Measurements from ENCODE around the gene SUSD6.
"Not testable (repeated sequence)": the region's sequence is repeated elsewhere in the genome, so short reads cannot be mapped to it uniquely, and the experiment has no call there.

Gene SUSD6

DNA sequence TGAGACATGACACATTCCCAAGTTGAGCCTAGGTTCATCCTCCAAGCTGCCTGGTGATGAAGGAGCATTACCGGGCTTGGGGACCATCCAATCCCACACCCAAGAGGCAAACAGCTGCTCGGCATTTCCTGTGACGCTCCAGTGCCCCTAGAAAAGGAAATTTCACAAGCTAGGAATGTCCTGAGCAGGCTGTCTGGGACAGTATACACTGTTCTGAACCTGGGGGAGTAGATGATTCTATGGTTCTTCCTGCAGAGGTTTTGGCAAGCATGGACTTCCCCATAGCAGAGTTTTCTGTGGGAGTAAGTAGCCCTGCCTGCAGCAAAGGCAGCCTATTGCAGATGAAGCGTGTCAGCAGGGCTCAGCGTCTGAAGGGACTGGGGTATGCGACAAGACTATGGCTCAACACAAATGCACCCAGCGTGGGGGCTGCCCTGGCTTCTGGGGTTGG is 108.1 kb downstream of the SUSD6 start:
- DNase-seq (ENCODE audit: low read depth) = peak; percentile 85
- H3K4me3 ChIP-seq (ENCODE audit: control insufficient read depth, low read depth, low read length) = no peak overlapping the region
- TF ChIP-seq, protein P1, sequence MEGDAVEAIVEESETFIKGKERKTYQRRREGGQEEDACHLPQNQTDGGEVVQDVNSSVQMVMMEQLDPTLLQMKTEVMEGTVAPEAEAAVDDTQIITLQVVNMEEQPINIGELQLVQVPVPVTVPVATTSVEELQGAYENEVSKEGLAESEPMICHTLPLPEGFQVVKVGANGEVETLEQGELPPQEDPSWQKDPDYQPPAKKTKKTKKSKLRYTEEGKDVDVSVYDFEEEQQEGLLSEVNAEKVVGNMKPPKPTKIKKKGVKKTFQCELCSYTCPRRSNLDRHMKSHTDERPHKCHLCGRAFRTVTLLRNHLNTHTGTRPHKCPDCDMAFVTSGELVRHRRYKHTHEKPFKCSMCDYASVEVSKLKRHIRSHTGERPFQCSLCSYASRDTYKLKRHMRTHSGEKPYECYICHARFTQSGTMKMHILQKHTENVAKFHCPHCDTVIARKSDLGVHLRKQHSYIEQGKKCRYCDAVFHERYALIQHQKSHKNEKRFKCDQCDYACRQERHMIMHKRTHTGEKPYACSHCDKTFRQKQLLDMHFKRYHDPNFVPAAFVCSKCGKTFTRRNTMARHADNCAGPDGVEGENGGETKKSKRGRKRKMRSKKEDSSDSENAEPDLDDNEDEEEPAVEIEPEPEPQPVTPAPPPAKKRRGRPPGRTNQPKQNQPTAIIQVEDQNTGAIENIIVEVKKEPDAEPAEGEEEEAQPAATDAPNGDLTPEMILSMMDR (IDR thresholded peaks at IDR 0.05; ENCODE audit: control insufficient read depth, insufficient read depth, low read depth, low read length, missing control alignments) = no peak

DNA sequence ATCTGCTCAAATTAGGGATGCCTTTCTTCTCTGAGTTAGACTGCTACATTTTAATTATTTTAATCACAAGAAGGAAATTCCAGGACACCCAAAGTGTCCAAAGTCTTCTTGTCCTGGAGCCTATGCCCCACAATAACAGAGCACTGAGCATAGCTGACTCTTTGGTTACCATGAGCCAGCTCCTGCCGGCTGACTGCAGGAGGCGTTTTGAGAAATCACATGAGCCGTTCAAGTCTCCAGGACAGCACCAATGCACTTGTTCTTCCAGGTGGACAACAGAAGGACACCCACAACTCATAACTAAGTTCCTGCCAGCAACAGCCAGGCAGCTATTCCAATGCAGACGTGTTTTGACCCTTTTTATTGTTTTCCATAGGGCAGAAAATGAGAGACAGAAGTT is 109.5 kb downstream of the SUSD6 start:
- TF ChIP-seq, protein P1 (IDR thresholded peaks at IDR 0.05; ENCODE audit: control insufficient read depth, insufficient read depth, low read depth, low read length, missing control alignments) = no peak
- DNase-seq (ENCODE audit: low read depth) = no peak
- no peak overlapping the region for H3K4me3 ChIP-seq (ENCODE audit: control insufficient read depth, low read depth, low read length)

DNA sequence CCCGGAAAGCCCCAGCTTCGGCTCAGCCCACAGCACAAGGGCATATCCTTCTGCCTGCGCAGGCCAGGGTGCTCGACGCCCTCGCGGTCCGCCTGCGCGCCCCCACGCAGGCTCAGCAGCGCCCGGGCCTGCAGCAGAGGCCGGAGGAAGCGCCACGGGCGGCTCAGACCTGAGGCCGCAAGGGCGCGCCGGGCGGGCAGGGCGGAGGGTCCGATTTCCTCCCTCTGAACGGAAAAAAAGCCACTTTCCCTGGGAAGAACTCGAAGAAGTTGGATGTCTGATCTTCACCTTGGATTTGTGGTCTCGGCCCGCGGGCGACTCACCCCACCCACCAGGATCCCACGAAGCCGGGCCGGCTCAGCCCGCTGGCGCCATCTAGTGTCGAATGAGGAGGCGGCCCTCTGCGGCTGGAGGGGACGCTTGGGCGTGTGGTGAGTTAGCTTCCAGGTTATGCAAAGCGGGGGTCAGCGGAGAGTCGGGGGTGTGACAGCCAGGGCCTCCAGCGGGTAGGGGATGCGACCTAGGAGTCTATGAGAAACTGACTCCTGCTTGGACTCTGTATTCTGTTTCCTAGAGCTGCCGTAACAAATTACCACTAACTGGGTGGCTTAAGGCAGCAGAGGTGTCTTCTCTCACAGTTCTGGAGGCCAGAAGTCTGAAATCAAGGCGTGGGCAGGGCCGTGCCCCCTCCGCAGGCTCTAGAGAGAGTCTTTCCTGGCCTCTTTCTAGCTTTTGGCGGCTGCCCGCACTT is 115.5 kb downstream of the SUSD6 start:
- H3K4me3 ChIP-seq (ENCODE audit: control insufficient read depth, low read depth, low read length) = peak overlapping the region; percentile 40
- TF ChIP-seq, protein P1 (IDR thresholded peaks at IDR 0.05; ENCODE audit: control insufficient read depth, insufficient read depth, low read depth, low read length, missing control alignments) = peak; percentile 99
- peak; percentile 7 for DNase-seq (ENCODE audit: low read depth)

DNA sequence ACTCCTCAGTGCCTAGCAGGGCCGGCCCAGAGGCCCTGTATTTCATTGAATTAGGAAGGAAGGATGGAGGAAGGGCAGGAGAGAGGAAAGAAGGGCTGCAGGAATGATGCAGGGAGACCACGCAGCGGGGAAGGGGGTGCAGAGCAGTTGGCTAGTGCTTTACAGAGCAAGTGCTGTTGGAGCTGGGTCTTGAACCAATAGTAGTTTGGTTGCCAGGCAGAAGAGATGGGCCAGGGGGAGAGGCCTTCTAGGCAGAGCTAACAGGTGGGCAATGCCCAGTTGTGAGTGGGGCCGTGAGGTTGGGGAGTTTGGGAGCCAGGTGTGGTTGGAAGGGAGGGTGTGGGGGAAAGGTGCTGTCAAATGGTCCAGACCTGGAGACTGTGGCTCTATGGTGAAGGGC is 116.5 kb downstream of the SUSD6 start:
- DNase-seq (ENCODE audit: low read depth) = no peak
- TF ChIP-seq, protein P1 (IDR thresholded peaks at IDR 0.05; ENCODE audit: control insufficient read depth, insufficient read depth, low read depth, low read length, missing control alignments) = no peak
- no peak overlapping the region for H3K4me3 ChIP-seq (ENCODE audit: control insufficient read depth, low read depth, low read length)

DNA sequence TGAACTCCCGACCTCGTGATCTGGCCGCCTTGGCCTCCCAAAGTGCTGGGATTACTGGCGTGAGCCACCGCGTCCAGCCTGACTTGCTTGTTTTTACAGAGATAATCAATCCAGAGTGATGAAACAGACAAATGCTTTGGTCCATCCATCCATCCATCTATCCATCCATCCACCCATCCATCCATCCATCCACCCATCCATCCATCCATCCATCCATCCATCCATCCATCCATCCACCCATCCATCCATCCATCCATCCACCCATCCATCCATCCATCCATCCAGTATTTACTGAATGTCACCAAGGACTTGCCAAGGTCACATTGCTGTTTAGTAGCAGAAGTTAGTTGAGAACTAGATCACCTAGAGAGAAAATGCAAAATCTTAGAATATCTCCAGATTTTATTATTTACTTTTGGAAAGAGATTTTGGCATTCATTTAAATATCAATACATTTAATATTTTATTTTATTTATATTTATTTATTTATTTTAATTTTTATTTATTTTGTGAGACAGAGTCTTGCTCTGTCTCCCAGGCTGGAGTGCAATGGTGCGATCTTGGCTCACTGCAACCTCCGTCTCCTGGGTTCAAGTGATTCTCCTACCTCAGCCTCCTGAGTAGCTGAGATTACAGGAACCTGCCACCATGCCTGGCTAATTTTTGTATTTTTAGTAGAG is 120.7 kb downstream of the SUSD6 start:
- H3K4me3 ChIP-seq (ENCODE audit: control insufficient read depth, low read depth, low read length); DNase-seq (ENCODE audit: low read depth): not testable (repeated sequence)

DNA sequence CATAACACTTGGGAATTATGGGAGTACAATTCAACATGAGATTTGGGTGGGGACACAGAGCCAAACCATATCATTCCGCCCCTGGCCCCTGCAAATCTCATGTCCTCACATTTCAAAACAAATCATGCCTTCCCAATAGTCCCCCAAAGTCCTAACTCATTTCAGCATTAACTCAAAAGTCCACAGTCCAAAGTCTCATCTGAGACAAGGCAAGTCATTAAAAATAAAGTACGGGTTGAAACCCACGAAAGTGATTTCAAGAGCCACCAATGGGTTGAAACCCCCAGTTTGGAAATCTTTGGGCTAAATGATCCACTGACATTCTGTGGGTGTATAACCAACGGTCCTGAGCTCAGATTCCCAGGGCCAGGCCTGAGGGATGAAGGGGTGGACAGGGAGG is 125.0 kb downstream of the SUSD6 start:
- H3K4me3 ChIP-seq (ENCODE audit: control insufficient read depth, low read depth, low read length); DNase-seq (ENCODE audit: low read depth): not testable (repeated sequence)

DNA sequence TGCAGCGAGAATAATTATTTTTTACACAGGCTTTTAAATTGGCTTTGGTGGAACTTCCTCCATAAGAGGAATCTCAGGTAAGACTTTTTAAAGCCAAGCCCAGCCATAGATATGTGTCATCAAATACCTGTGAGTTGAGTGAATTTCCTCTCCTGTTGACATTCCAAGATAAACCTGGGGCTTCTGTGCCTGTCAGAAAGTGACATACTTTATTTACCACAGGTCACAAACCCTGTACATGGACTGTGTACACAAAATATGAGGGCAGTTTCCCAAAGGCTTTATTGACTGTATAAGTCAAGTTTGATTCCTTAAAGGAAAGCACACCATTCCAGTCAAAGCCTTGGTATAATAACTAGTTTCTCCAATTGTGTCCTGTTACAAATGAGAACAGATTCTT is 129.7 kb downstream of the SUSD6 start:
- DNase-seq (ENCODE audit: low read depth) = no peak
- TF ChIP-seq, protein P1 (IDR thresholded peaks at IDR 0.05; ENCODE audit: control insufficient read depth, insufficient read depth, low read depth, low read length, missing control alignments) = no peak
- H3K4me3 ChIP-seq (ENCODE audit: control insufficient read depth, low read depth, low read length) = no peak overlapping the region
